Gastroesophageal sphincter (tissue), 3 donors: ENCODE results near the gene HECW1.

Experiments used
- CTCF ChIP-seq, 4 experiments: fragments of 200-600 bp in 2 of 4; fragments of 450-650 bp in 2 of 4; sonication (generic) in 1 of 4; IDR thresholded peaks; one replicate each; pipeline ENCODE4 v1.5.1; 2017 to 2019; ENCODE audit warnings: antibody characterized with exemption in 4 of 4, mild to moderate bottlenecking in 2 of 4, moderate library complexity in 2 of 4
- POLR2A ChIP-seq, 2 donors: fragments of 450-650 bp; IDR thresholded peaks; one replicate each; pipeline ENCODE4 v1.6.1; 2017; ENCODE audit warnings: antibody characterized with exemption in 2 of 2, mild to moderate bottlenecking in 2 of 2, moderate library complexity in 1 of 2
- POLR2AphosphoS5 ChIP-seq: sonication (generic); formaldehyde crosslinking; IDR thresholded peaks from one replicate; pipeline ENCODE4 v1.6.1; 2017; ENCODE audit warnings: antibody characterized with exemption

DNA sequence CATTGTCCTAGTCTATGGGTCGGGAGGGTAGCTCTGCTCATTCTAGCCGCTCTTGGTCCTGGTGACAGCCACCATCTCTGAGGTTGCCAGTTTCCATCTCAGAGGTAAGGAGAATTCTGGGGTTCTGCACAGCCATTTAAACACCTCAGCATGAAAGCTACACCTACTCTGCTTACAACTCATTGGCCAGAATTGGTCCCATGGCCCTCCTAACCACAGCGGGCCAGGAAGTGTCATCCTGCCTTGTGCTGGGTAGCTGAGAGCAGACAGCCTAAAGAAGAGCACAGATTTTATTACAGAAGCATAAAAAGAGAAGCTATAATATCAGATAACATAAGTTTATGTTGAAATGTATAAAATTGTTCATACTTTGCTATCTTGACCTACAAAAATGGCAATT lies 152.7 kb downstream of the HECW1 start:
- TF ChIP-seq CTCF (IDR thresholded peaks at IDR 0.05) (no peak), POLR2AphosphoS5 (no peak), POLR2A (IDR thresholded peaks at IDR 0.05) (no peak)
